ENCODE results near the gene ASB16.

ASB16 gene

DNA sequence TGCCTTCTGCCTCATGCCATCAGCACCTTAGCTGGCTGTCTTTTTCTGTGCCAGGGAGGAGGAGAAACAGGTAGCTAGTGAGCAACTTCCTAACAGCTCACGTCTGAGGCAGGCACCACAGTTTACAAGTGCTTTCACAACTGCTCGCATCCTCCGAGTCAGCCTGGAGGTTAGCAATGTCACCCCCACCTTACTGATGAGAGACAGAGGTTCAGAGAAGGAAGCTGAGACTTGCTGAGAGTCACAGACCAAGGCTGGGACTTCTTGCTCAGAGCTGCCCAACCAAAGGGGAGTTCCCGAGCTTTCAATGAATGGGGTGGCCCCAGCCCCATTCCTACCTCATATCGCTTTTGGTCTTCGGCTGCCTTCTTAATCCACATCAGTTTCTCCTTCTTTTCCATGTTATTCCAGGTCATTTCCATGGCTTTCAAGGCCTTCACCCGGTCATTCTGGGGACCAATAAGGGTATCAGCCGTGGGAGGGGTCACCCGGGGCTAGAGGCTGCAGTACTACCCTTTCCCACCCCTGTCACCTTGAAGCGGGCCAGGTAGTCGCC is 39.4 kb downstream of the ASB16 start:
- peak in 1 of 2 donors; percentile 58 for DNase-seq (ENCODE audit: low read depth in 2 of 2)

DNA sequence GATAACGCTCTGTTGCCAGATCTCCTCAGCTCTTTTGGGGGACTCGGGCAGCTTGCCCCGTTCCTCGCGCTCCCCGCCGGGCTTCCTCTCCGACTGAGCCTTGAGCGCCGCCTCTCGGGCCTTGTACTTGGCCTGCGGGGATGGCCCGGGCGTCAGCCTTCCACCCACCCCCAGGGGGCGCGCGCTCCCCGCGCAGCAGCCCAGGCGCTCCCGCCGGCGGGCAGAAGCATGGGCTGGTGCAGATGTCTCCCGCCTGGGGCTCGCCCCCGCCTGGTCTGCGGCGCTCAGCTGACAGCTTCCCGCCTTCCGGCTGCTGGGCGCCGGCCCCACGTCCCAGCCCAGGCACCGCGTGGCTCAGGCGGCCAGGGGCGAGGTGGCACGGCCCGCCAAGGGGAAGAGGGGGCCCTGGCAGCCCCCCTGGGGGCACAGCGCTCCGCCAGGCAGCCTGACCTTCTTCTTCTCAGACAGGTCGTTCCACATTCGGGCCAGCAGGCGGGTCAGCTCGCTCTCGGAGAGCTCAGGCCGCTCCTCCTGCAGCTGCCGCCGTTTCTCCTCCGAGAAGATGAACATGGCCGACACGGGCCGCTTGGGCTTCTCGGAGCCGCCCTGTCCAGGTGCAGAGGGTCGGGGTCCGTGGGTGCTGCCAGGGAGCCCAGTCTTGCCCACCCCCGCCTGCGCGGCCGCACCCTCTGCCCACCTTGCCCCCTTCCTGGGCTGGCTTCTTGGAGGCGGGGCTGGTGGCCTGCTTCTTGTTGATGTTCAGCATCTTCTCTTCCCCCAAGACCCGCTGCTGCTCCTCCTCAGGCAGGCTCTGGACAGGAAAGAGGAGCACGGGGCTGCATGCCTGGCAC is 40.1 kb downstream of the ASB16 start:
- peak; percentile 89 to 91 for DNase-seq (ENCODE audit: low read depth in 2 of 2)

DNA sequence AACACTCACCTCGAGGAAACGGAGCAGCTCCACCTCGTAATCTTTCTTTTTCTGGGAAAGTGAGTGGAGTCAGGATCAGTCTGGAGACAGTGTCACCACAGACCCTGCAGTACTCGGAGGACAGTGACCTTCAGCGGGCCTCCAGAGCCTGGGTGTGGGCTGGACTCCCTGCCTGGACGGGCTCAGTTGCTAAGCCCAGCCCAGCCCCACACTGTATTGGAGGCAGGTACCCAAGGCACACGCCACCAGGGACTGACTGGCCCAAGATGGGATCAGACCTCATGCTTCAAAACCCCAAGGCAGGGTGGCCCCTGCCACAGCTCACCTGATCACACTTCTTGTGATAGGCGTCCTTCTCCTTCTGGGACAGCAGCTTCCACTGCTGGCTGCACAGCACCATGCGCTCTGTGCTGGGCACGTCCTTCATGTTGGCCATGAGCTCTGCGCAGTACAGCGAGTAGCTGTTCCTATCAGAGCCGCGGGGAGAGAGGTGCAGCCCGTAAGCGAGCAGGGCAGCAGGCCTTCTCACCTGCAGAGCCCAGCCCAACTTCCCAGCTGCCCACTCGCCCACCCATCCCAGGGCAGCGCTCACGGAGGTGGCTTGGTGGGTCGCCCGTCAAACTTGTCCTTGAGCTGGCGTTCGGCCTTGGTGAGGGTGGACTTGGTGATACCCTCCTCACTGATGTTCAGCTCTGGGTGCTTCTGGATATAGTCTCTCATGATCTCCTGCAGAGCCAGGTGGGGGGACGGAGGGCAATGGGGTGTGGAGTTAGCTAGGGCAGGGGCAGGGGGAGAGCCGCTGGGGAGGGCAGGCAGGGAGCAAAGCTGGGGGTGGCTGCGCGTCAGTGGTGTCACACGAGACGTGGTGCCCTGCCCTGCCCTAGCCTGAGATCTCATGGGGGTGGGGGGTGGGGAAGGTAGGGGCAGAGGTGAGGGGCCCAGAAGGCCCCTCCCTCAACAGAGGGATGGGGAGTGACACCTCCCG is 41.1 kb downstream of the ASB16 start:
- DNase-seq (ENCODE audit: low read depth in 2 of 2): no peak

DNA sequence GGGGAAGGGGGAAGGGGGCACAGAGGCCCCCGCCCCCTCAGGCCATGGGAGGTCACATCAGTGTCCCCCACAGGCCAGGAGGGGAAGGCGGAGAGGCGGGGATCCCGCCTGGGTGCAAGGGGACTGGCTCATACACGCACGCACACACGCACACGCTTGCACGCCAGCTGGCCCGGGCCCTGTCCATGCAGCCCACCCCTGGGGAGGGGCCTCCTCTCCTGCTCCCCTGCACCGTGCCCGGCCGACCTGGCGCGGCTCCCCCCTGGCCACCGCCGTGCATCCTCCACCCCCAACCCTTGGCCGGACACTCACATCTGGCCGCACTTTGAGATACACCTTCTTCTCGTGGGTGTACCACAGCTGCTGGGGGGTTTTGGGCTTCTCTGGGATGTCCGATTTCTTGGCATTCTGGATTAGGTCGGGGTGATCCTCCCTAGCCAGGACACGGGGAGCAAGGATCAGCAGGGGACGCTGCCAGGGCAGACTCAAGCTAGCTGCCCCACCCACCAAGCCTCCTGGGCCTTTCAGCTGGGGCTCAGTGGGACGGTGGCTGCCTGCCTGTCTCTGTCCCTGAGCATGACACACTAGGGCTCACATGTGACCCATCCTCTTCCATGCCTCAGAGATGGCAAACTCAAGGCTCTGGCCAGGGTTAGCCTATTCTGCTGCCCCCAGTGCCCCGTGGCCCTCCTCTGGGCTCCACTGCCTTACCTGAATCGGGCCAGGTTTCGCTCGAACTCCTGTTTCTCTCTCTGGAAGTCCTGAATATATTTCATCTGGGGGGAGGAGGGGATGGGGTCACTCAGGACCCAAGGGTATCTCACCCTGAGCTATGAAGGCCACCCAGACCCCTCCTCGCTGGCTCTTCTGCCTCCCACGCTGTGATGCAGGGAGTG is 42.3 kb downstream of the ASB16 start:
- DNase-seq (ENCODE audit: low read depth in 2 of 2): no peak

DNA sequence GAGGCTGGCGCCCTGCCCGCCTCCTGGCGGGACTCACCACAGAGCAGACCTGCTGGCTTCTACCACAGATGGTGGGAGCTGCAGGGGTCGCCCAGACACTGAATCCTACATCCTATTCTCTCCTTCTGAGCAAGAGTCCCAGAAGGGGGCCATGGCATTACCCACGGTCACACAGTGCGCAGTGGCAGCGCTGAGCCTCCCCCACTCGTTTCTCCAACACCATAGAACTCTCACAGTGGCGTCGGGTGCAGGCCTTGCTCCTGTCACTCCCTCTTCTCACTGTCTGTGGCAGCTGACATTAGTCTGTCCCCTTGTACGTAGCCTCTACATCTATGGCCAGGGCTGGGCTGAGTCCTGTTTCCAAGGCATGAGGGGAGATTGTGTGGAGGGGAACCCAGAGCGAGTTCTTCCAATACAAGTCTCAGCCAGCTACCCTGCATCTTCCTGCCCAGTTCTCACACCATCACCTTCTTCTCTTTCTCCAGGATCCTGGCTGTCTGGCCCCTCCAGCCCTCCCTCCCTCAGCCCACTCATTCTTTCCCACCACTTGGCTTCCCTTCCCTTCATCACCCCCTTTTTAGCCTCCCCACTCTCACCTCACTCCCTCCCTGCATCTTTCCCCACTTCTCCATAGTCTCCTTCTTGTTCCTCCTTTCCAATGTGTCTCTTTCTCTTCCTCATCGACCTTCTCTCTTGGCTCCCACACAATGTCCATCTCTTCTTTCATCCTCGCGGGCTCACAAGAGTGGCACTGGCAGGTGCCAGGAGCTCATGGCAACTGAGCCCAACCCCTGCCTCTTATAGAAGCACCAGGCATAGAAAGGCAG is 43.1 kb downstream of the ASB16 start:
- no peak for DNase-seq (ENCODE audit: low read depth in 2 of 2)

DNA sequence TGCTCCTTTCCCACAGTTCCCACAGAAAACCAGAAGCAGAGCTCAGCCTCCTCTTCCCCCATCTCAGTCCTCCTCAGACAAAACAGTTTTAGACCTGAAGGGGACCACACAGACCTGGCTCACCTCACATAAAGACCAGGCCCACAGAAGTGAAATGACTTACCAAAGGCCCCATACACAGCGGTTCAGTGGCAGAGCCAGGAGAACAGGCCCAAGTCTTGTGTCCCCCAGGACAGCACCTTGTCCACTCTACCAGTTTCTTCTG is 43.7 kb downstream of the ASB16 start:
- no peak for DNase-seq (ENCODE audit: low read depth in 2 of 2)

DNA sequence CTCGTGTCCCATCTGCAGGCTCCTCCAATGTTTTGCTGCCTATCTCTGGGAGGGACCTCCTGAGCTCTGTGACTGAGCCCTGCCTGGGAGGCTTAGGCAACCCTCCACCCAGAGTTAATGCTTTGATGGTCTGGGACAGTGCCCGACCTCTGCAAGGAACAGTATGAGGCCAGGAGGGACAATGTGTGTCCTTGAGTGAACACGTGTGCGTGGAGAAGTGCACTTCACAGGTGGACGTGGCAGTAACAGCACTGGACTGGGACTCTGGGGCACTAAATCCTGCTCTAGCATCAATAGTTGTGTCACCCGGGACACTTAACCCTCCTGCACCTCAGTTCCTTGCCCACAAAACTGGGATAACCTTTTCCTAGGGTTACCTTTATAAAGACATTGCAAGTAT is 44.4 kb downstream of the ASB16 start:
- no peak for DNase-seq (ENCODE audit: low read depth in 2 of 2)

DNA sequence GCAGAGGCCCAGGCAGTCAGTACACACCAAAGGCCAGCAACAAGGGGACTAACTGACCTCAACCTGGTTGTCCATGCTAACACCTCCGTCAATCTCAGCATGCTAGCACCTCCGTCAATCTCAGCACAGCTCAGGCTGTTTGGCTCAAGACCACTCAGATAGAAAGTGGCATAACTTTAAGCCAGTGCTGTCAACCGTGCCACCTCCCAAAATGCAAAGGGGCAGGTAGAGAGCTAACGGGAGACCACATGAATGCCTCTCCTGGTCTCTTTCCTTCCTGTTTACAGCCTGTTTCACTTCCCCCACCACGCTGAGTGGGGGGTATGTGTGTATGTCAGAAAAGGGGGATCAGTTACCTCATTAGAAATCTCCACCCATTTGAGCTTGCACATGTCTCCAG is 45.7 kb downstream of the ASB16 start:
- no peak for DNase-seq (ENCODE audit: low read depth in 2 of 2)

DNA sequence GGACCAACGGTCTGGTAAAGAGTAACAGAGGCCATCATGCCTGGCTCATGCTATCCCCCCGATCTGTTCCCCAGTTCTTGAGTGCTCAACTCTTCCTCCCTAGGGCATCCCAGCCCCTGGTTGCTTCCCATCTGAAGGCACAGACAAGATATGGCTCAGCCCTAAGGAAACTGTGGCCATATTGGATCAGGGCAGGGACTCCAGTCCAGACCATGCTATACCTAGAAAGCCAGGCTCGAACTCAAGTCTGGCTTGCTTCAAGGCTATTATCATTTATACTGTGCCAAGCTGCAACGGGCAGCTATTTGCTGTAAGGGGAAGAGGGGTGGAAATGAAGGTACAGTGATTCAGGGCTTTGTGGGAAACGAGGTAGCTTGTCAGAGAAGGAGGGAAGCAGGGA is 46.2 kb downstream of the ASB16 start:
- DNase-seq (ENCODE audit: low read depth in 2 of 2): no peak

DNA sequence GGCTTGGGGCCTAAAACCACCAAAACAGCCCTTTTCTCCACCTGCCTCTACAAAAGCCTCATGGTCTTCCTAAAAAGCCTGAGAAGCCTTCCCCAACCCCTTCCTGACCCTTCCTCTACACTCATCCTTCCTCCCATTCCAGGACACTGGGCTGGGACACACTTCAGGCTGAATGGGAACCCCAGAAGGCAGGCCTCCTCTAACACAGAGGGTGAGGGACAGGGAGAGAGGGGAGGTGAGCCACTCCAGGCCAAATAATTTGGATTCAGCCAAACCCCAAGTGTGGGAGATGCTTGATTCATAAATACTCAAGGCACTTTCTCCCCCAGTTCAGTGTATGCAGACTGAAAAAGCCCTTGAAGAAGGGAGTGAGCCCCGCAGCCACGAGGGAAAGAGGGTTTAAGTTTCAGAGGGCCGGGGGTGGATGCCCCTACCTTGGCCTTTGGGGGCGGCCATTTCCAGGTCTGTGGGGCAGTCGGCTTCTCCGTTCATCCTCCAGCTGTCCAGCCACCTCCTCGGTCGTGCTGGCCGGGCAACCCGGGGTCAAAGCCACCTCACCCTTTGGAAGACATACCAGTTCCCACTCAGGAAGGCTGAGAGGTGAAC is 47.3 kb downstream of the ASB16 start:
- DNase-seq (ENCODE audit: low read depth in 2 of 2): no peak

DNA sequence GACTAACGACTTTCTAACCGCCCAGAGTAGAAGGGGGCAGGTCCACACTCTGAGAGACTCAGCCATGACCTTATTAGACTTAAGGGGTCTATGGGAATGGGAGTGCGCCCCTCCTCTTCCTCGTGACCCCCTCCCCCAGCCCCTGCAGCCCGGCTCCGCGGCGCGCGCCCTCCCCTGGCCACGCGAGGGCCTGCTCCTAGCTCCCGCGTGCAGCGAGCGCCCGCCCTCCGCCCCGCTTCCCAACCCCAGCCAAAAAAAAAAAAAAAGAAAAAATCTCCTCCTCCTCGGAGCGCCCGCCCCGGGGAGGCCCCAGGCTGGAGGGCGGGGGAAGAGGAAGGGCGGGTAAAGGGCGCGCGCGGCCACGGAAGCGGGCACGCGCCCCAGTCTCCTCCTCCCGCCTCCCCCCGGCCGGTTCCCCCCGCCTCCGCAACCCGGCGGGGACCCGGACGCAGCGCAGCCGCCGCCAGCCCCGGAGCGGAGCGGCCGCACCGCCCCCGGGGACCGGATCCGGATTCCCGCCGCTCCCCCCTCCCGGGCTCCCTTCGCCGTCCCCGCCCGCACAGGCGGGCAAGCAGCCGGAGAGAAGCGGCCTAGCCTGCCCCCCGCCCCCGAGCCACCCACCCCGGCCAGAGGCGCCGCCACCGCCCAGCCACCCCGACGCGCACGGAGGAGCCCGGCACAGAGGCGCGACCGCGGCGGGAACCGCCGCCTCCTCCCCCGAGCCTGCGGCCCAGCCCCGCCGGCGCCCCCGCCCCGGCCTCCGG is 48.0 kb downstream of the ASB16 start:
- peak; percentile 83 to 84 for DNase-seq (ENCODE audit: low read depth in 2 of 2)

DNA sequence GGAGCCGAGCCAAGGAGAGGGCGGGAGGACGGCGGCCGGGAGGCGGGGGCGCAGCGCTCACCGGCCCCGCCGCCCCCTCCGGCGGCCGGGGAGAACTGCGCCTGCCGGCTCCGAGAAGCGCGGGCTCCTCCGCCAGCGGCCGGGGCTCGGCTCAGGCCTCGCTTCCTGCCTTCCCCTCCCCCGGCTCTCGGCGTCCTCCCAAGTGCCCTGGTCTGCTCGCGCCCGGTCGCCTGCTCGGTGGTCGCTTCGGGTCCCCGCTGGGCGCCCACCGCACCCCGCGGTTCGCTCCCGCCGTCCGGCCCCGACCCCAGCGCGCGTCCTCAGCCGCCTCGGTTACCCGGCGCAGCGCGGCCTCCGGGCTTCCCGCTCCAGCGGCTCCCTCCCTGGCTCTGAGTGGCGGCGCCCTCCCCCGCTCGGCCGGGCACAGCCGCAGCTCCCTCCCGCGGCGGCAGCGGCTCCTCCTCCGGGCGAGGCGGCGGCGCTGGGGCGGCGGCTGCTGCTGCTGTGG is 48.7 kb downstream of the ASB16 start:
- peak; percentile 58 to 68 for DNase-seq (ENCODE audit: low read depth in 2 of 2)

DNA sequence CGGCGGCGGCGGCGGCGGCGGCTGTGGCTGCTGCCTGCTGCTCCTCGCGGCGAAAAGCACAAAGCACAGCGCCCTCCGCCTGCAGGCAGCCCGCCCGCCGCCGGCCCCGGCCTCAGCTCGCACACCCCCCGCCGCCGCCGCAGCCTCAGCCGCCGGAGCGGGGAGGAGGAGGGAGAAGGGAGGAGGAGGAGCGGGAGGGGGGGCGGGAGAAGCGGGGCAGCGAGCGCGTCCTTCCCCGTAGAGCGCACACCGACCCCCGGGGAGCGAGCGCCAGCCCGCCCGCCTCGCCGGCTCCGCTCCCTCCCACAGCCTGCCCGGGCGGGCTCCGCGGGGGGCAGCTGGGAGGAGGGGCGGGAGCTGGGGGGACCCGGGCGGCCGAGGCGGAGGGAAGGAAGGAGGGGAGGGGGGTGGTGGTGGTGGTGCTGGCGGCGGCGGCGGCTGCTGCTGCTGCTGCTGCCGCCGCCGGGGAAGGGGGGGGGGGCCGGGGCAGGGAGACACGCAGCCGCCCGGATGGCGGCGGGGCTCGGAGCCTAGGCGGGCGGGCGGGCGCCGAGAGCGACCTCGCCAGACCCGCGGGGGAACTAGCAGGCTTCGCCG is 49.2 kb downstream of the ASB16 start, which contains the start of gene UBTF:
TSS of gene UBTF (minus strand) at position 60 of the 597 bp plus-strand sequence. CDS start 1,446 bp downstream, outside the sequence.
- DNase-seq (ENCODE audit: low read depth in 2 of 2): peak in 1 of 2 donors; percentile 50

DNA sequence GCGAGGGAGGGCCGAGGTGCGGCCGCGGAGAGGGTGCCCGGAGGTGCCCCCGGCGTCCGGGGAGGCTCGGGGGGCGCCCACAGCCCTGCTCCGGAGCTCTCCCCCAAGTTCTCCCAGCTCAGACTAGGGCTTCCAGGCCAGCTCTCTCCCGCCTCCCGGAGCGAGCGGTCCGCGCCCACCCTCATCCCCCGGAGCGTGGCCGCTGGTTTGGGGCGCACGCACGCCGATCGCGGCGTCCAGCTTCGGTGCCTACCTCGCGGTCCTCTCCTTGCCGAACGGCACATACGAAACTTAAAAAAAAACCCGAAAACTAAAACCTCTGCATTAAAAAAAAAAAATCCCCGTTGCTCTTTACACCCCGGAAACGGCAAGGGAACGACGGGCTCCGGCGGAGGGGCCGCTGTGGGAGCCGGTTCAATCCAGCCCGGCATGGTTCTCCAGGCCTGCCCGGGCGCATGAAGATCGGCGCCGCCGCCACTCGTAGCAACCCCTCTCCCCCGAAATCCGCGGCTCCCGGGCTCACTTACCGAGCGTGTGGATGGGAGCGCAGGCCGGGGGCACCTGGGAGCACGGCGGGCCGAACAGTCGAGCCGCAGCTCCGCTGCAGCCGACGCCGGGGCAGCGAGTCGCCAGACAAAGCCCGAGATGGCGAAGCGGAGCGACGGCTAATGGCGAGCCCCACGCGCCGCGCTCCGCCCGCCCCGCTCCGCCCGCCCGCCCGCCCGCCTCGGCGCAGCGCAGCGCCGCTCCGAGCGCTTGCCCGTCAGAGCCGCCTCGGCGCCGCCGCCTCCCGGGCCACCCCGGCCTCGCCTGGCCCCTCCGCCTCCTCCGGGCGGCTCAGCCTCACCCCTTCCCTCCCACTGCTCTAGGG is 49.9 kb downstream of the ASB16 start:
- no peak for DNase-seq (ENCODE audit: low read depth in 2 of 2)

DNA sequence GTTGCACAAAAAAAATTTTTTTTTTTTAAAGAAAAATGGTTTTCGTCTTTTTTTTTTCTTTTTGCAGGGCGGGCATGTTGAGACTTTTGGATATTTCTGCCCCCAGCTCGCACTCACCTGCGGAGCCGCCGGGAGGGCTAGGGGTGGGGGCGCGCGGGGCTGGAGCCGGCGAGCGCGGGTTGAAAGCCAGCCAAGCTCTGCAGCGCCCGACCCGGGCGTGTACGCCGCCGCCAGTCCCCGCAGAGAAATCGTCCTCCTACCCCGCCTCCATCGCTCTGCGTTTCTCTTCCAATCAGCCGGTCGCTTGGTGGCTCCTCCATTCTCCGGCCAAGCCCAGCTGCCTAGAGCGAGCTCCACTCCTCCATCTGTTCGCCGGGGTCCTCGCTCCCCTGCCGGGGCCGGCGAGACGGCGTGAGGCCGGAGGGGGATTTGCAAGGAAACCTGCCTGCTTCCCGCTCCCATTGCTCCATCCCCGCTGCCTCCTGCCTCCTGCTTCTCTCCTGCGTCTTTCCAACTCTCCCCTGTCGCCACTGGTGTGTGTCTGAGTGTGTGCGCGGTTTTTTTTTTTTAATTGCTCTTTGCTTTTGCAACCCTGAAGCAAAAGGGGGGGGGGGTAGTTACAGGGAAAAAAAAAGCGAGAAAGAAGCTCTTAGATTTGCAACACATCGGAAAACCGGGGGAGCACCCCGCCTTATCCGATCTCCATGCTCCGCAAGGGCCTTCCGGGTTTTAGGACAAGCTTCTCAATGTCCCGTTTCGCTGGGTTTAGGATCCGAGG is 50.8 kb downstream of the ASB16 start:
- peak in 1 of 2 donors; percentile 56 for DNase-seq (ENCODE audit: low read depth in 2 of 2)

DNA sequence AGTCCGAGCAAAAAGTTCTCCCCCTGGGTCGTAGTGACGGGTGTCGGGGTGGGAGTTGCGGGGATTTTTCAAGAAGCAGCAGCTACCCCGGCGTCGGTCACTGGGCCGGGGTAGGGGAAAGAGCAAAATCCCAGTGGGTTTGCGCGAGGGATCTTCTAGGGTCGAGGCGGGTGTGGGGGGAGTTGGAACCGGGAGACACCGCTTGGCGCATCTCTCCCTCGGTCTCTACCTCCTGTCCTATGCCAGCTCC is 51.3 kb downstream of the ASB16 start:
- DNase-seq (ENCODE audit: low read depth in 2 of 2): no peak

Measured in stimulated activated CD8-positive, alpha-beta memory T cell treated with anti-CD3 and anti-CD28 coated beads, Interleukin-15, amount 100 ng/mL, for 48 hours (primary cell).